ENCODE measurements around the gene PGPEP1.
A peak's percentile ranks its signal among the peaks of the same experiment; 100 is the strongest.

Gene PGPEP1, protein sequence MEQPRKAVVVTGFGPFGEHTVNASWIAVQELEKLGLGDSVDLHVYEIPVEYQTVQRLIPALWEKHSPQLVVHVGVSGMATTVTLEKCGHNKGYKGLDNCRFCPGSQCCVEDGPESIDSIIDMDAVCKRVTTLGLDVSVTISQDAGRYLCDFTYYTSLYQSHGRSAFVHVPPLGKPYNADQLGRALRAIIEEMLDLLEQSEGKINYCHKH

DNA sequence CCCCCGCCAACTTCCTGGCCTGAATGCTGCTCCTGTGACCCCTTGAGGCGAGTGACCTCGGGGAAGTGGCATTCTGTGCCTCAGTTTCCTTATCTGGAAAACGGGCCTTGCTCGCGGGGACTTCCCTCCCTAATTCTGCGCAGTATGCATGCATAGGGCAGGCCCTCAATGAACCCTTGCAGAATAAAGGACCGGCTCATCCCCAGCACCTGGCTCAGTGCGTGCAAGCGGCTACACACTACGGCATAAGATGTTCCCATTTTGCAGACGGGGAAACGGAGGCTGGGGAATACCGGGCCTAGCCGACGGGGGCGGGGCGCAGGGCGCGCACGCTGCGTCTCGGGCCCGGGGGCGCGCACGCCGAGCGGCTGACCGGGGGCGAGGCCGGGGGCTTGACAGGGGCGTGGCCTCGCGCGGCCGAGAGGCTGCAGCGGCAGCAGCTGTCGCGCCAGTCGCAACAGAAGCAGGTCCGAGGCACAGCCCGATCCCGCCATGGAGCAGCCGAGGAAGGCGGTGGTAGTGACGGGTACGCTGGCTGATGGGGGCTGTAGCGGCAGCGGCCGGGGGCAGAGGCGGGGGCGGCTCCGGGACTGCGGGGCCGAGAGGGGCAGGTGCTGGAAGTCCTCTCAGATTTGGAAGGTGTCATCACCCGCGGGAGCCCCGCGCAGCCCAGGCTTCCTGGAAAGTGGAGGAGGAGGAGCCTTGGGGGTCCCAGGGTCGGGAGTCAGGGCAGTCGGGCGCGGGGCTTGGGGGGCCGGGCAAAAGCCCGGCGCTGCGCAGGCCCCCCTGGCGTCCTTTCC, at the start of gene PGPEP1:
TSS of gene PGPEP1 (plus strand) at position 409 of the 800 bp plus-strand sequence. CDS start at position 493, 84 bp downstream.
- DNase-seq (ENCODE audit: low read depth), result peak; percentile 51

DNA sequence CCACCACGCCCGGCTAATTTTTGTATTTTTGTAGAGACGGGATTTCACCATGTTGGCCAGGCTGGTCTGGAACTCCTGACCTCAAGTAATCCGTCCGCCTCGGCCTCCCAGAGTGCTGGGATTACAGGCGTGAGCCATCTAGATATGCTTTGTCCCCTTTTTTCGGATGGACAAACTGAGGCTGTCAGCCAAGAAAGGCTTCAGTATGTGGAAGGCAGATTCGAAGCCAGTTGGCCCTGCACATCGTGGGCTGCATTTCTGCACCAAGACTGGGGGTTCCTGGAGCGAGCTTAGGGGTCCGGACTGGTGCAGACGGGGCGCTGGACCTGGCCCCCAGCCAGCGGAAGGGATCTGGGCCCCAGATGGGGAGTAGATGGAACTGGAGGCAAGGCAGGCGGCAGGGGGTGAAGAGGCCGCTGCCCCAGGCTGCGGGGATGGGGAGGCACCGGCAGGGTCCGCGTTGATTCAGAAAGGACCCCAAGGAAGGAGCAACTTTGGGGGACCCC, 49.3 kb upstream of the PGPEP1 start:
- no peak for DNase-seq (ENCODE audit: low read depth)

DNA sequence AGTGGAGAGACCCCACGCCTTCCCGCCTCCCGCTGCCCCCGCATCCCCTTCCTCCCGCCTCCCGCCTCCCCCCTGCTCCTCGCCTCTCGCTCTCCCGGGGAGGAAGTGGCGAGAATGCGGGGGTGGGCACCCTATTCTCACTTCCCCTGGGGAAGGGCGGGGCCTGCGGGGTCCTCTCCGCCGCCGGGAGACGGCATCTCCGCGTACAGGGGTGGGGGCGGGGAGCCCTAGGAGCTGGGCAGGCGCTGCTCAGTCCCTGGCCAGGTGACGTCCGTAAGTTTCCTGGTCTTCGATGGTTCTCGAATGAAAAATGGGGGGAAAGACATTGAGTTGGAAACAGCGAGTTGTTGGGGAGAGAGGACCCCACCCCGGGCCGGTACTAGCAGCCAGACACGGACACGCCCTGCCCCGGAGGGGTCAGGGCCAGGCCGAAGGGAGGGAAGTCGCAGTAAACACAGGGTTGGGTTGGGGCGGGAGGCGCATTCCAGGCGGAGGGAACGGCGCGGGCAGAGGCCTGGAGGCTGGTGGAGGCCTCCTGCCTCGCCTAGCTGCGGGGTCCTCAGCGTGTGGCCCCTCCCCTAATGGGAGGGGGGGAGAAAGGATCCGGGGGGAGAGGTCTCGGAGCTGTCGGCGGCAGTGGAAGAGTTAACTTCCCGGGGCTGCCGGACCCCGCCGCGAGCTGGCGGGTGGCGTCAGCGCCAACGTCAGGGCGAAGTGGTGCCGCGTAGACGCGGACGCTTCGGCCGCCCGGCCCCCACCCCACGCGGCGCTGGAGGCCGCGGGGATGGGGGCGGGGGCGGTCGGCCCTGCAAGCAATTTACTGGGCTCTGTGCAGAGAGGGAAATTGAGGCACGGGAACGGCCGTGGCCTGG, 48.6 kb upstream of the PGPEP1 start:
- peak; percentile 65 for DNase-seq (ENCODE audit: low read depth)

DNA sequence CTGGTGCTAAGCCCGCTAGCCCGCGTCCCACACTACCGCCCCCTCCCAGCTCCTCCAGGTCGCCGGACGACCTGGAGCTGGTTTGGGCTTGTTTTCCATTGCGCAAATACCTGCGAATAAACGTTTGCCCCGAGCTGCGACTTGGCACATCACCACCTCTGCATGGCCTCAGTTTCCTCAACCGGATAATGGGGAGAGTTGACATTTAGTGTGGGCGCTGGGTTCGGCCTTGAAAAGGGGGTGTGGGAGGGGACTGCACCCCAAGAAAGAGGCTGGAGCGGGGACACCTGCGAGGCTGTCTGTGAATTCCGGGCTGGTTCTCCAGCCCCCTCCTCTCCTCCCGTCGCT, 48.0 kb upstream of the PGPEP1 start:
- no peak for DNase-seq (ENCODE audit: low read depth)

DNA sequence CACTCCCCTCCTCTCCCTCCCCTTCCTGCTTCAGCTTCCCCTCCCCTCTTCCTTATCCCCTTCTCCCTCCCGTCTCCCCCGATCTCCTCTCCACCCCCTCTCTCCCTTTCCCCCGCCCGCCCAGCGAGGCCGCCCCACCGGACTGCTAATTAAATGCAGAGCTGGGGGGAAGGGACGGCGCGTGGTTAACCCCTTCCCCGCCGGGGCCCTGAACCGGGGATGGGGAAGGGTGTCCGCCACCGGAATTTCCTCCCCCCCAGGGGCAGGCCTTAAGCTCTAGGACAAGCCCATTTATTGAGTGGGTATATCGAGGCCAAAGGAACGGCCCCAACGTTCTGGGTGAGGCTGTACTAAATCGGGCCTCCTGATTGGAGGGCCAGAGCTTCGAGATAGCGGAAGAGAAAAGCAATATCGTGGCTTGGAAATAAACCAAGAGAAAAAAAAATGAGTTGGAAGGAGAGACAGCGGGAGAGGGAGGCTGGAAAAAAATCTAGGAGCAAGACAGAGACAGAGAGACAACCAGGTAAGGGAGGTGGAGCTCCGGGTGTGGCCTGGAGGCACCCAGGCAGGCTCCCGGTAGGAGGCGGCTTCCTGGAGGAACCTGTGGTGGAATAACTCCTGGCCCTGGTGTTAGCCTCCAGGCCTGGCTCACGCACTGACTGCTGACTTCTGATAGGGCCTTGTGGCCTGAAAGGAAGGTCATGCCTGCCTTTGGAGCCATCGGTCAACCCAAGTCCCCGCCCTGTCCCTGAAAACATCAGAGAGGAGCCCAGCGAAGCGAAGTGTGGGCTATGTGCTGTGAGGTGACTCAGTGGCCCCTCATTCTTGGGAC, 47.4 kb upstream of the PGPEP1 start:
- DNase-seq (ENCODE audit: low read depth), result no peak

DNA sequence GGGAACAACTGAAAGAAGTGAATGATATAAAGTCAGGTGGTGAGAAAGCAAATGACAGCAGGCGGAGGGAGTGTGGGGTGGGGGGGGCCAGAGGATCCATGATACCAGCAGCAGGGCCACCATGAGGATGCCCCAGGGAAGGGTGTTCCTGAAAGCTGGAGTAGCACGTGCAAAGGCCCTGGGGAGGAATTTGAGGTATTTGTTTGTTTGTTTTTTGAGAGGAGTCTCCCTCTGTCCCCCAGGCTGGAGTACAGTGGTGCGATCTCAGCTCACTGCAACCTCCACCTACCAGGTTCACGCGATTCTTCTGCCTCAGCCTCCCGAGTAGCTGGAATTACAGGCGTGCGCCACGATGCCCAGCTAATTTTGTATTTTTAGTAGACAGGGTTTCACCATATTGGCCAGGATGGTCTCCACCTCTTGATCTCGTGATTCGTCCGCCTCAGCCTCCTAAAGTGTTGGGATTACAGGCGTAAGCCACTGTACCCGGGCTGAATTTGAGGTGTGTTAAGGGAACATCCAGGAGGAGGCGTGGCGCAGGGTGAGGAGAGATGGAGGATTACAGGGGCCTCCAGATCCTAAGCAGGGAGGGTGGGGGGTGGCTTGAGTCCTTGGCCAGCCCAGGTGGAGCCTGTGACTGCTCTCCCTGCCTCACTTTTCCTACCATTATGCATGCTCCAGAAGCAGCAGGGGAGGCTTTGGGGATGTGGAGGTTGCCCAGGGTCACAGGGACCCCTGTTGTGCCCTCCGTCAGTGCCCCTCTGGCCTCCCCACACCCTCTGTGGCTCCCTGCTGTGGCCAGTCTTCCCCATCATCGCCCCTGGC, 46.5 kb upstream of the PGPEP1 start:
- no peak for DNase-seq (ENCODE audit: low read depth)

DNA sequence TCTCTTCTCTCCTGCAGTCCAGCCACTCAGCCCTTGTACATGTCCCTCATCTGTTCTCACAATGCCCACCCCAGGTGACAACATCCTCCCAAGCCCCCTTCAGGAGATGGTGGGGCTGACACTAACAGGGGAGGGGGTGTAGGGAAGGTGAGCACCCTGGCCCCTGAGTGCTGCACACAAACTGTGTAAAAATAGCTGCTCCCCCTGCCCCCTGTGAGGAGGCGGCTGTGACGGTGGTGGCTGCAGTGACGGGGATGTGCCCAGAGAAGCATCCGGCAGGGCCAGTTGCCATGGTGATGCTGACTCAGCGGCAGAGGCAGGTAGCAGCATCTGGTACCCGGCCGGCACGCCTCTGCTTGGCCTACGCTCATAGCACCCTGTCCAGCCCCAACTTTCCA, 45.9 kb upstream of the PGPEP1 start:
- peak; percentile 68 for DNase-seq (ENCODE audit: low read depth)

DNA sequence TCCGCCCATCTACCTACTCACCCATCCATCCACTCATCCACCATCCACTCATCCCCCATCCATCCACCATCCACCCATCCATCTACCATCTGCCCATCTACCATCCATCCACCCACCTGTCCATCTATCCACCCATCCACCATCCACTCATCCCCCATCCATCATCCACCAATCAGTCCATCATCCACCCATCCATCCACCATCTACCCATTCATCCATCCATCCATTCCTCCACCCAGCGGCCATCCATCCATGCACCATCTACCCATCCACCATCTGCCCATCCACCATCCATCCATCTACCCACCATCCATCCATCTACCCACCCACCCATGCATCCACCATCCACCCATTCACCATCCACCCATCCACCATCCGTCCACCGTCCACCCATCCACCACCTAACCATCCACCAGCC, 45.4 kb upstream of the PGPEP1 start:
- no peak for DNase-seq (ENCODE audit: low read depth)

DNA sequence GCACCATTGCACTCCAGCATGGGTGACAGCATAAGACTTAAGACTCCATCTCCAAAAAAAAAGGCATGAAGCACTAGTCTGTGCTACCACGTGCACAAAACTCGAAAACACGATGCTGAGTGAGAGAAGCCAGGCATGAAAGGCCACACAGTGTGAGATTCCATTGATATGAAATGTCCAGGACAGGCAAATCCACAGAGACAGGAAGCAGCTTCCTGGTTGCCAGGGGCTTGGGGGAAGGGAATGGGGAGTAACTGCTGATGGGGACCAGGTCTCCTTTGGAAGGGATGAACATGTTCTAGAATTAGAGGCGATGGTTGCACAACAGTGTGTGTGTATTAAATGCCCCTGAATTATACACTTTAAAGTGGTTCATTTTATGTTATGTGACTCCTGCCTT, 43.1 kb upstream of the PGPEP1 start:
- no peak for DNase-seq (ENCODE audit: low read depth)

DNA sequence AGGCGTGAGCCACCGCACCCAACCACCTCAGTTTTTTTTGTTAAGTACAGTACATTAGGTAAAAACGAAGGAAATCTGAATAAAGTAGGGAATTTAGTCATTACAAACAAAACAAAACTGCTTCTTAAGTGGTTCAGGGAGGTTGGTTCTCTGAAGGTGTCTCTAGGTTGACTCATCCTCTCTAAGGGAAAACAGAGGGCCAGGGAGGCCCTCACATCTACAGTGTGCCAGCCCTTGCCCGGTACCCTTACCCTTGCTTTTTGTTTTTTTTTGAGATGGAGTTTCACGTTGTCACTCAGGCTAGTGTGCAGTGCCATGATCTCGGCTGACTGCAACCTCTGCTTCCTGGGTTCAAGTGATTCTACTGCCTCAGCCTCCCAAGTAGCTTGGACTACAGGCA, 41.8 kb upstream of the PGPEP1 start:
- no peak for DNase-seq (ENCODE audit: low read depth)

DNA sequence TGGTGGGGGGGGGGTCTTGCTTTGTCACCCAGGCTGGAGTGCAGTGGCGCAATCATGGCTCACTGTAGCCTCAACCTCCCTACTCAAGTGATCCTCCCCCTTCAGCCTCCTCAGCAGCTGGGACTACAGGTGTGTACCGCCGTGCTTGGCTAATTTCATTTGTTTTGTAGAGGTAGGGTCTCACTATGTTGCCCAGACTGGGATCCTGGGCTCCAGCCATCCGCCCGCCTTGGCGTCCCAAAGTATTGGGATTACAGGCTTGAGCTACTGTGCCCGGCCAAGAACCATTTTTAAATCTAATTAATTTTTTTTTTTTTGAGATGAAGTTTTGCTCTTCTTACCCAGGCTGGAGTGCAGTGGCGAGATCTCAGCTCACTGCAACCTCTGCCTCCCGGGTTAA, 40.7 kb upstream of the PGPEP1 start:
- no peak for DNase-seq (ENCODE audit: low read depth)

DNA sequence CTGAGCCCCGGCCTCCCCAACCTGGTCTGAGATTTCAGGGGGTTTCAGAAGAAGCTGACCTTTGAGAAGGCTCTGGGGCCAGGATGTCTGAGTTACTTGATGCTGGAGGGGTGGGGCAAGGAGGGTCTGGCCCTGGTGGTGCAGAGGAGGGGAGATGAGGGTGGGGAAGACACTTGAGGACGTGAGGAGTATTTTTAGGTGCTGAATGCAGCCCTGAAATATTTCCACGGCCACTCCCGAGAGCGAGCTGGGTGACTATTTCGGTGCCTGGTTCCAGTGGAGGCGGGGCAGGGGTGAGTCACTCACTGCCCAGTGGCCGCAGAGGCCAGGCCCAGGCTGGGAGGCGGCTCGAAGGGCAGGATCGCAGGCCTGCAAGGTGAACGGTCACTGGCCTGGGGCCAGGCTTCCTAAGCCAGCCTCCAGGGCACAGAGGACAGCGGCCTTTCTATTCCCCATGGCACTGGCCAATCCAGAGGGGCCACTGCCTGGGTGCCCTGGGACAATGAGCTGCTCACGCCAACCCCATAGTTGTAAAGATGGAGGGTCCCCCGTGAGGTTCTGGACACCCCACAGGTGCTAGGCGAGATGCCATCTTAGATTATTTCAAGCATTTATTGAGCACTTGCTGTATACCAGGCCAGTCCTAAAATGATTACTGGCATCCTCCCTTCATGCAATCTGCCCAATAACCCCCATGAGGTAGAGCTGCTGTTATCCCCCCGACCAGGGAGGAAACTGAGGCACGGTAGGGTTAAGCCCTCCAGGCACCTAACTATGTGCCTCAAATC, 39.3 kb upstream of the PGPEP1 start:
- DNase-seq (ENCODE audit: low read depth), result no peak

DNA sequence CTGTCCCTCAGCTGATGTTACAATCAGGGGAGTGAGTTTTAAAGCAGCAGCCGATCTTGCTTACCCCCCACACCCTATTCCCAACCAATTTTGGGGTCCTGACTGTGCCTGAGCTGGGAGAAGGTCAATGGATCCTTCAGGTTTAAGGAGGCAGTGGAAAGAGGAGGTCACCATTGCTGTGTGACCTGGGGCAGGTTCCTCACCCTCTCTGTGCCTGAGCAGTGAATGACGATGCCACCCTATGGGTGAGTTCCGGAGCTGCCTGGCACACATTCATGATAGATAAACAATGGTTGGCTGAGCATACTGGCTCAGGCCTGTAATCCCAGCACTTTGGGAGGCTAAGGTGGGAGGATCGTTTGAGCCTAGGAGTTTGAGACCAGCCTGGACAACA, 38.7 kb upstream of the PGPEP1 start:
- DNase-seq (ENCODE audit: low read depth), result no peak

DNA sequence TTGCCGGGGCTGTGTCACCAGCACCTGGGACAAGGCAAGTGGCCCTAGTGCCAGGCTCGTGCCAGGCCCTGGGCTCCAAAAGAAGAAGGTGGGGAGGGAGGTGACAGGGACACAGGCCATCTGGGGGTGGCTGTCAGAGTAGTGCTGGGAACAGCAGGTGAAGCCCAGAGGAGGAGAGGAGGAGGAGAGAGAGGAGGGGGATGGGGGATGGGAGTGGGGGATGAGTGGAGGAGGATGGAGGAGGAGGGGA, 36.3 kb upstream of the PGPEP1 start:
- DNase-seq (ENCODE audit: low read depth), result no peak

DNA sequence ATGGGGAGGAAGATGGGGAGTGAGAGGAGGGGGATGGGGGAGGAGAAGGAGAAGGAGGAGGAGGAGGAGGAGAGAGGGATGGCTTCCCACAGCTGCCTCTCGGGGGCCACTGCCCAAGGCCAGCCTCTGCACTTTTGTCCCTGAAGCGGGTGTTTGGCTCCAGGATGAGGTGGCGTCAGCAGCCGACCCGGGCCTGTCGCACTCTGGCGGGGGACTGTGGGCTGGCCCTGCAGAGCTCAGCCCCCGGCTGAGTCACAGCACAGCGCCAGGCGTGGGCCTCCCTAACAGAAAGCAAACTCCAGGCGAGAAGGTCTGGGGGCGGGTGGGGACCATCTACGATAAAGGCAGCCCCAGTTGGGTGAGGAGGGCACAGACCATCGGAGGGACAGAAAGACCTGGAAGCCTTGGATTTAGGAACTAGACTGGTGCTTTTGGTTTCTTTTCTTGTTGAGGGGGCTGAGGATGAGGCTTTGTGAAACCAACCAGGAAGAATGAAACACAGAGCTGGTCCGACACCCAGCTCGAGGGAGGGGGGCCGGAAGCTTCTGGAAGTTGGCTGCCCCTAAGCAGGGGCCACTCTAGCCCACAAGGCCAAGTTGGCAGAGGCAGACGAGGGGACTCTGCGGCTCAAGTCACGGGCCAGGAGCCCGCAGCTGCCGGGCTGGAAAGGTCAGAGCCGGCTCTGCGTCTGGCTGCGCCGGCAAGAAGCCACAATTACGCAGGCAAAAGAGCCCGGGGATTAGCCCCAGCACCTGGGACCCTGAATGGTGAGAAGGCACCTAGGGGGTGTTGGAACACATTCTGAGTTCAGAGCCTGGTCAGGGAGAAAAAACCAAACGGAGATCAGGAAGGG, 35.7 kb upstream of the PGPEP1 start:
- DNase-seq (ENCODE audit: low read depth), result no peak

DNA sequence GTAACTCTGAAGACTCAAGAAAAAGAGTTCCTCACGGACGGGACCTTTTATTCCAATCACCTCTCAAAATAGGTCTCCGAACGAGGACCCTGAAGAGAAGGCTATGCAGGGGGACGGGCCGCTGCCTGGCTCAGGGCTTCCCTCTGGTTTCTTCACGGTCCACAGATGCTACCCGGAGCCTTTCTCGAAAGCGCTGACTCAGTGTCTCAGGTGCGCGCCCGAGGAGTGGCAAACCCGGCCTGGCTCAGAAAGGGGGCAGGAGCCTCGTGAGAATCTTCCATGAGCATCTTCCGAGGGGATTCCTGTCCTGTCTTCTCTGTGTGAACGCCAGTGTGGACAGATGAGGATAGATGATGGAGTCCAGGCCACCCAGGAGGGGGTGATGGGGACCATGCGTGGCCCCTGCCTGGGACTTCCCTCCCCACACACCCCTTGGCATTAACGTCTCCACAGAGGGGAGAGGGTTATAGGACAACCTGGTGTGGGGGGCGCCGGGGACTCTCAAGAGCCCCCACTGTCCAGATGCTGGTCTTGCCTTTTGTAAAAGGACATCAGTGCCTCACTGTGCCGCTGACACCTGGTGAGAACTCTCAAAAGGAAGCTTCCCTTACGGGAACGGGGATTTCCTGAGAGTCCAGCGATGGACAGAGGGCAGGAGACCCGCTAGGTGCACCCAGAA, 34.0 kb upstream of the PGPEP1 start:
- no peak for DNase-seq (ENCODE audit: low read depth)

DNA sequence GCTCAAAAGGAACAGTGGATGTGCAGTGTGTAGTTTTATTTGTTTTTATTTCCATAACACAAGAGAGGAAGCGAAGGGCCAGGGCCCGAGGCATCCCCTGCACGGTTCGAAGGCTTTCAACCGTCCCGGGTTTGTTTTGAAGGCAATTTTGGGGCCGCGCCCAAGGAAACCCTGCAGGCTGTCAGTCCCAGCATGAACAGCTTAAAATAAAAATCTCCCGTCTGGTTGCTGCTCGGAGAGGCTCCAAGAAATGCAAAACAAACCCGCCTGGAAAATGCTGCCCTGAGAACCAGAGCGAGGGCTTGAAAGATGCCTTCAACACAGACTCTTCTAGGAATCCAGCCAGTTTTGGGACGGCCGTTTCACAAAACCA, 33.5 kb upstream of the PGPEP1 start:
- no peak for DNase-seq (ENCODE audit: low read depth)

DNA sequence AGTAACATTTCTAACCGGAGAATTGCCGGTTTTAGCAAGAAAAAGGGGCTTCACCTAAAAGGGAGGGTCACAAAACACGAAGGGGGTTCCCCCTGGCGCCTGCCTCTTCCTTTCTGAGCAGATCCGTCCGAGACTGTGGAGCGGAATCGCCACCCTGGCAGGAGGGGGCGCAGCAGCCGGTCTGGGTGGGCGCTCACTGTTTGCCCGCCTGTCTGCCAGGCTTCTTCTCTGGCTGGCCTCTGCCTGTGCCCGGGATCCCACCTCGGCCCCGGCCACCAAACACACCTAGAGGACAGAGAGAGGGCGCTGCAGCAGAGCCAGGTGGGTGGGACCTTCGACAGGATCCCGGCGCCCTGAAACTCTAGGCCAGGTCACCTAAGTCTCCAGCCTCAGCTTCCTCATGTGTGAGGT, 33.1 kb upstream of the PGPEP1 start:
- DNase-seq (ENCODE audit: low read depth), result no peak

Measured in stimulated activated CD8-positive, alpha-beta memory T cell treated with anti-CD3 and anti-CD28 coated beads, Interleukin-15, amount 100 ng/mL, for 24 hours (primary cell).